ENCODE measurements around the gene CELF5.
"Not testable (repeated sequence)": the region's sequence is repeated elsewhere in the genome, so short reads cannot be mapped to it uniquely, and the experiment has no call there.

Gene CELF5

GRCh38 chr19:3208317-3209207 lies 15.9 kb upstream of the CELF5 start:
- no peak for DNase-seq

- DNase-seq: peak; percentile 84
Measured at GRCh38 chr19:3210347-3211017, 14.0 kb upstream of the CELF5 start.

- DNase-seq: no peak
Measured at GRCh38 chr19:3211191-3211590, 13.3 kb upstream of the CELF5 start.

- DNase-seq: no peak
Measured at GRCh38 chr19:3213159-3213558, 11.3 kb upstream of the CELF5 start.

GRCh38 chr19:3216874-3217273 lies 7.6 kb upstream of the CELF5 start:
- DNase-seq: no peak

- DNase-seq: no peak
Measured at GRCh38 chr19:3220576-3220975, 3.9 kb upstream of the CELF5 start.

- DNase-seq: not testable (repeated sequence)
Measured at GRCh38 chr19:3221576-3221975, 2.9 kb upstream of the CELF5 start.

- no peak for DNase-seq
Measured at GRCh38 chr19:3222709-3223108, 1.8 kb upstream of the CELF5 start.

GRCh38 chr19:3225169-3225485 lies 666 bp downstream of the CELF5 start:
- no peak for DNase-seq

- no peak for DNase-seq
Measured at GRCh38 chr19:3225677-3226093, 1.2 kb downstream of the CELF5 start.

- DNase-seq: no peak
Measured at GRCh38 chr19:3227054-3227626, 2.7 kb downstream of the CELF5 start.

- DNase-seq: no peak
Measured at GRCh38 chr19:3229346-3229743, 4.9 kb downstream of the CELF5 start.

GRCh38 chr19:3229888-3230496 lies 5.5 kb downstream of the CELF5 start:
- no peak for DNase-seq

GRCh38 chr19:3231288-3231687 lies 6.8 kb downstream of the CELF5 start:
- no peak for DNase-seq

- DNase-seq: no peak
Measured at GRCh38 chr19:3233116-3233515, 8.7 kb downstream of the CELF5 start.

- no peak for DNase-seq
Measured at GRCh38 chr19:3233831-3234230, 9.4 kb downstream of the CELF5 start.

- DNase-seq: peak; percentile 40
Measured at GRCh38 chr19:3234800-3235199, 10.3 kb downstream of the CELF5 start.

GRCh38 chr19:3235604-3236003 lies 11.1 kb downstream of the CELF5 start:
- not testable (repeated sequence) for DNase-seq

GRCh38 chr19:3236272-3236671 lies 11.8 kb downstream of the CELF5 start:
- no peak for DNase-seq

GRCh38 chr19:3238066-3238561 lies 13.7 kb downstream of the CELF5 start:
- DNase-seq: no peak

GRCh38 chr19:3239367-3239766 lies 14.9 kb downstream of the CELF5 start:
- DNase-seq: no peak

GRCh38 chr19:3243819-3244700 lies 19.6 kb downstream of the CELF5 start:
- peak; percentile 39 for DNase-seq
